Mesenteric fat pad (tissue), 1 donor: Measurements from ENCODE around the gene TLL2. TPM values are rescaled to one million over a fixed set of nuclear protein-coding genes. Genes with fewer than 3 reads are reported as not detected.
A peak's percentile ranks its signal among the peaks of the same experiment; 100 is the strongest.

Source experiments
- DNase-seq: peaks from one replicate; pipeline ENCODE4 v3.0.0-alpha.2; 2020; ENCODE audit warnings: low spot score
- total RNA-seq: library from RNA; stranded (reverse); fragmentation: NEBNext Ultra II Directional; extraction: Animal tissue kit (Norgen Biotek cat#: 25700); gene quantifications from one replicate; pipeline ENCODE4 v1.2.1, GENCODE V29; 2021
- donor health status: DM: yes; HTN: yes; CAD: no.

TLL2 gene
- total RNA-seq, 1 donor from 2014 or later = not detected

DNA sequence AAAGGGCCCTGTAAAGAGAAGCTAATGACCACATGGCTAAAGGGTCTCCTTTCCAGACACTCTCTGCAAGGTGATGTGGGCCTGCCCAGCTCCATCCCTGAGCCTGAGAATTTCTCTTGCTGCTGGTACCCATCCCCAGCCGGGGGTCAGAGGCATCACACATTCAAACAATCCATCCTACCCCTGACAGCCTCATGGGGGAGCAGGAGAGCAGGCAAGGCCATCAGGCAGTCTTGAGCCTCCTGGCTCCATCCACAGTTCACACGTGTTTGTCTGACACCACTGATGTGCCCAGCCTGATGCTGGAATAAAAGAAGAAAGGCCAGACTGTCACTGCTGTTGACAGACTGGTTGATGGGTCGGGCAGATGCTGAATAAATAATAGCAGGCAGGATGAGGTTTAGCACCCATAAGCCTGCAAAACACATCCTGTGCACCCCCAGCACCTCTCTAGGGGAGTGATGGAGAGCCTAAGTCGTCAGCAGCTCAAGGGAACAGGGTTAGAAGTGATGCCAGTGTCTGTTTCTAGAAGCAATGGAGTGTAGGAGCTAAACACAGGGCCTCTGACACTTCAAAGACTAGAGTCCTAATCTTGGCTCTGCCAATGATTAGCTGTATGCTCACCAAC, 43.5 kb downstream of the TLL2 start:
- DNase-seq = peak; percentile 62

DNA sequence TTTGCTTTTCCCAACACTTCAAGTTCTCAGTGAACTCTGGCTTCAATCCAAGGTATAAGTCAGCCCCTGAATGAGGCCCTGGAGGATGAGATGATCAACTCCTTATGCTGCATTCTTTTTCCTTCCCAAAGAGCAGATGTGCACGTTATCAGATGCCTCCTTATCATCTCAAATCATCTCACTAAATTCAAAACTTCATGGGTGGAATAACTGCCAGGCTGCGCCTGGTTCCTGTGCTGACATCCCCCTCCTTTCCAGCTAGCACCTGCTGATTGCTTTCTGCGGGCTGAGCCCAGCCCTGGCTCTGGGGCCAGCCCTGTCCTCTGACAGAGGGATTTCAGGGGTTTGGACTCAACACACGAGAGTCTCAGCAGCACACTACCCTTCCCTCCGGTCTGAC, 44.9 kb downstream of the TLL2 start:
- no peak for DNase-seq

DNA sequence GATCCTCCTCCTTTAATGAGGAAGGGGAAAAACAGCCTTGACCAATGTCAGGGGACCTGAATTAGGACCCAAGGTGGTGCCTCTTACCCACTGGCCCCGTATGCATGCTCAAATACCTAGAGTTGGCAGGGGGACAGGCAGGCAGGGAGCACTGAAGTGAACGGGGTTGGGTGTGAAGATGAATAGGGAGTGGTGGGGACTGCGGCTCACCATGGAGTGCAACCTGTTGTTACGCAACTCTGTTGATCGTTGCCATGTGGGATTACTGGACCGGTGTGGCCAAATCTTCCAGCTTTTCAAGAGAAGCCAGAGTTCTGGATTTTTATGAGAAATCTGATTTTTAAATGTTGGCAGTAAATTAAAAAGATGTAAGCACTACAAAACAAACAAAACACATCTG, 48.1 kb downstream of the TLL2 start:
- DNase-seq = no peak

DNA sequence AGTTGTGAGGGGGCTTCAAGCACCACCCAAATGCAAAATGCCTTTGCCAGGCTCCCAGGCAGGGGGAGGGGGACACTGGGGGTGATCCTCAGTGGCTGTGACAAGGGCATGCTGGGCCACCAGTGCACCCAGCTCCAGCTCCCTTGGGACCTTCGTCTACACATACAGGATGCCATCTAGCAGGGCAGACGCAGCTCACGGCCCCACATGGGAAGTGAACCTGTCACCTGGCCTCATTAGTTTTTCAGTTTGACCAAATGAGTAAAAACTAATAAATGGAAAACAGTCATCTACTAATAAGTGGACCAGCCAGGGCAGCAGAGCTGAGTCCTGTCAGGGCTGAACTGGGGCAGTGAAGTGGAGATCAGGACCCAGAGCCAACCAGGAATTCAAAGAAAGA, 50.2 kb downstream of the TLL2 start:
- no peak for DNase-seq

DNA sequence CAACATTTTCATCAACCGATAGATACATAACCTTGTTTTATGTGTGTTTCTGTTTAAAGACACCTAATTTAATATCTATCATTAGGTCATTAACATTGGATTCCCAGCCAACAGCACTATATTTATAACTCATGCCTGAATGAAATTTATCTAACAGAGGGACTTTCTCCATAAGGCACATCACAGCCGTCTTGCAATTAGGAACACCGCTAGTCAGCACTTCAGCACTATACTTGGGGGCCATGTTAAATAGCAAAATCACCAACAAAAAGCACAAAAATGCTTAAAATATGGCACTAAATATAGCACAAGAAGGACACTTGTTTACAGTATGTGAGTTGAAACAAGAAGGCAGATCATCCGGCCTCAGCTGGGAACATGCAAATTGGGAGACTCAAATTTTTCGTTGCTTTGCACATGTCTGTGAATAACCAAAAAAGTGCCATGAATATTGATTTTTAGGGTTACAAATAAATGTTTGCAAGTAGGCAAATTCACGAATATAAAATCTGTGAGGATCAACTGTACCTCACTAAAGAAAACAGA, 51.0 kb downstream of the TLL2 start:
- no peak for DNase-seq

DNA sequence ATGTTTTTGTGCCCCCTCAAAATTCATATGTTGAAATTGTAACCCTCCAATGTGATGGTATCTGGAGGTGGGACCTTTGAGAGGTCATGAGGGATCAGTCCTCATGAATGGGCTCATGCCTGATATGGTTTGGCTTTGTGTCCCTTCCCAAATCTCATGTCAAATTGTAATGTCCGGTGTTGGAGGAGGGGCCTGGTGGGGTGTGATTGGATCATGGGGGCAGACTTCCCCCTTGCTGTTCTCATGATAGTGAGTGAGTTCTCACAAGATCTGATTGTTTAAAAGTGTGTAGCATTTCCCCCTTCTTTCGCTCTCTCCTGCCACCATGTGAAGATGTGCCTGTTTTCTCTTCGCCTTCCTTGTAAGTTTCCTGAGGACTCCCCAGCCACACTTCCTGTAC, 53.4 kb downstream of the TLL2 start:
- no peak for DNase-seq

DNA sequence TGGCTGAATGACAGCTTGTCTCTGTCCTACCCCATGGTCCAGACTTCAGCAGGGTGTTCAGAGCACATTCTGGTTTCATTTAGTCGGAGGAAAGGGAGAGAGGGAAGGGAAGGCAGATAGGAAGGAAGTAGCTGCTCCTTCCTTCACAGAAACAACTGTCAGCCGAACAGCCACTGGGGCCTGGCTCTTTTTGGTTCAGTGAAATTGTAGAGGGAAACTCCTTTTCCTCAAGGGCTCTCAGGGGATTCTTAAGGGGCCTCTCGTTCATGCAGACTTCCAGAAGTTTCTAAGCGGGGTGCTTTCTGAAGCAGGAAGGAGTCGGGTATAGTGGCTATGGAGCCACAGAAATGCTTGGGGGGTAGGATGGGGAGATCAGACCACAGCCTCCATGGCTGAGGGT, 56.4 kb downstream of the TLL2 start:
- DNase-seq = no peak

DNA sequence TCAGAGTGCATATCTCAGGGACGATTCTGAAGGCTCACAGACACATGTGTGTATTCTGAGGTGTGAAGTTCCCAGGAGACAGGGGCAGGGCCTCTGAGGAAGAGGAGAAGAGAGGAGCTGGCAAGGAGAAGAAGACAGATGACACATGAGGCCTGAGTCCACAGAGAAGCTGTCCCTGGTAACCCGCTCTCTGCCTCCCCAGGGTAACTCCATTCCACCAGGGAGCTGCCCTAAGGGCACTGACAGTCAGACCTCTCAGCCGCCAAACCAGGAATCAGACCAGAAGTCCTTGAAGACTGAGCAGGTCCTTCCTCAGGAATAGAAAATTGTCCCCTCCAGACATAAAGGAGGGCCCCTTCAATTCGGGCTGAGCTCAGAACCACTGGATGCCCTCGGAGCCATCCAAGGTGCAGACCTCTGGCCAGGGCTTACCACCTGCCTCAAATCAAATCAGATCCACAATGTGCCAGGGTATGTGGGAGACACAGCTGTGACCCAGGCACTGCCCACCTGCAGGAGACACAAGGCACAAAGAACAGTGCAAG, 57.4 kb downstream of the TLL2 start:
- no peak for DNase-seq

DNA sequence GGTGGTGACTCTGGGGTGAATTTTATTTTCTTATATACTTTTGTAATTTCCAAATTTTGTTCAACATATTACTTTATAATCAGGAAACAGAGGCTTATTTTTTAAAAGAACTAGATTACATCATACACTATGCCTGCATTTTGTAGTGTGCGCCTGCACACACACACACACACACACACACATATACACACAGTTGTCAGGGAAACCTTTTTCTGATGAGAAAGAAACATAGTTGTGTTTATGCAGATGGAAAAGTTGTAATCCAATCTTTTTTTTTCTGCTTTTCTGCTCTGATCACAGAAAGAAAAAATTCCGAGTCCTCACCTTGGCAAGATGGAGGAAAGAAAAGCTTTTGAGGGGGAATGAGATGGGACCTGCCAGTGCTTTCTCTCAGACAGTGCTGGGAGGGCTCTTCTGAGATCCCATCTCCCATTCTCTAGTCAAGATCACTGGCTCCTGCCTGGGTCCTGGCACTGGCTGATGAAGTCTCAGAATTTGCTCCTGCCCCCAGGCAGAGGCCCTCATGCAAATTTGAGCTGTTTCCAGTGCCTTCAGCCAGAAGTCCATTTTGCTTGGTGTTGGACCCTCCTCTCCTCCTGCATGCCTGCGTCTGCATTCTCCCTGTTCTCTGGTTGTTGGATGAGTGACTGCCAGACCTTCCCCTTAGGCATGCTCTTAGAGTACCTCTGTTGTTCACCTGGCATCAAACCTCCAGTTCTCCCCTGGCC, 59.7 kb downstream of the TLL2 start:
- DNase-seq = no peak

DNA sequence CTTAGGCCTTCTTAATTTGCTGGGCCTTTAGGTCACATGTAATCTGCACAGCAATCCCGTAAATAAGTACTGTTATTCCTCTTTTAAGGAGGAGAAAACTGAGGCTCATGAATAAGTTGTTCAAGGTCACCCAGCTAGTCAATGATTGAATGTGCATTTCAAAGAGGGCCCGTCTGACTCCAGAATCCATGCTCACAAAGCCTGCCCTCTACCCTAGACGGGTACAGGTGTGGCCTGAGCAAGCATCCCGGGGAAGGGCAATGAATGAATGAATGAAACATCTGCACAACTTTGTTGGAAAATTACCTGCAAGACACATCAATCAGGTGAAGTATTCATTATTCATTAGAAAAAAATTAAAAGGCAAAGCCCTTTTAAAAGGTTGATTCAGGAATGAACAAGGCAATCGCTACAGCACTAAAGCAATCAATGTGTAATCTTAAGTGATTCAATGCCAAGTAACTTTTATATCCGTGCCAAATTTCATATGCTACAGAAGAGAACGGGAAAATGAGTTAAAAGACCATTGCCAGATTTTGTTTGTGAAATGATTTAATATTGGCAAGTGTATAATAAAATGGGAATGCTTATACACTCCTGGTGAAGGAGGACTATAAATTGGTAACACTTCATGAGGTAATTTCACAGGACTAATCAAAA, 61.1 kb downstream of the TLL2 start:
- no peak for DNase-seq

DNA sequence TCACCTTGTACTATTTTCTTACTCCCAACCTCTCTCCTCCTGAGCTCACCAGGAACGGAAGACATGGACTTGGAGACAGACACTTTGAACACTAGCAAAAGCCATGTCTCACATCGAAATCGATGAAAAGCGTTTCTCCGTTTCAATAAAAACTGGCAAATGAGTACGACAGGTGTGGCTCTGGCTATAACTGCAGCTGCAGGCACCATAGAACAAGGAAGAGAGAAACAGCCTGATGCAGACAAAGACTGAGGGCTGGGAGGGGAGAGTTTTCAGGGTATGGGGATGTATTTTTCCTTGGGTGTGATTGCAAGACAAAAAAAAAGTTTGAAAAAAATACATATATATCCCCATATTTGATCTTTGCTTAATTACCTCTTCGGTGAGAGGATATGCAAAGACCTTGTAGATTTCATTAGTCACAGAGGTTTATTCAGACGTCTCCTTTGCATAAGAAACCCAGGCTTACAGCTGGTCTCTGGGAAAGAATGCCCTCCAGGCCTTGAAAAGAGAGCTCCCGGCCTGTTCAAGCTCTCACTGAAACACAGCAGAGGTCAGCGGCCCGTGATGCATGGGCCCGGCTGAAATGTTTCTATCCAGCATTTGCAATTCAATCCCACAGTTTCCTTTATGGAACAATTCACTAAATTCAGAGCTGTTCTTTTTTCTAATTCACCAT, 63.1 kb downstream of the TLL2 start:
- DNase-seq = no peak

DNA sequence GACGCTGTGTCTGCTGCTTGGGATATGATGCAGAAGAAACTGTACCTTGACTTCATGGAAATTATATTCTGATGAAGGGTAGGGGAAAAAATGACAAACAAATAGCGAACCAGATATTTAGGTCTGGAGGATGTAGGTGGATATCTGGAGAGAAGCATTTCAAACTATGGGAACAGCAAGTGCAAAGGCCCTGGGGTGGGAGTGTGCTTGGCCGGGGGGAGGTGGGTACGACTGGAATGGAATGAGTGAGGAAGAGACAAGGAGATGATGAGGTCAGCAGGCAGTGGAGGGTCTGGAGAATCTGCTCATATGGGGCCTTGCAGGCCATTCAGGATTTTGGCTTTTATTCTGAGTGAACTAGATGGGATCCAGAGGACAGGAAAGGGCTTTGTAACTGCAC, 65.2 kb downstream of the TLL2 start:
- DNase-seq = no peak

DNA sequence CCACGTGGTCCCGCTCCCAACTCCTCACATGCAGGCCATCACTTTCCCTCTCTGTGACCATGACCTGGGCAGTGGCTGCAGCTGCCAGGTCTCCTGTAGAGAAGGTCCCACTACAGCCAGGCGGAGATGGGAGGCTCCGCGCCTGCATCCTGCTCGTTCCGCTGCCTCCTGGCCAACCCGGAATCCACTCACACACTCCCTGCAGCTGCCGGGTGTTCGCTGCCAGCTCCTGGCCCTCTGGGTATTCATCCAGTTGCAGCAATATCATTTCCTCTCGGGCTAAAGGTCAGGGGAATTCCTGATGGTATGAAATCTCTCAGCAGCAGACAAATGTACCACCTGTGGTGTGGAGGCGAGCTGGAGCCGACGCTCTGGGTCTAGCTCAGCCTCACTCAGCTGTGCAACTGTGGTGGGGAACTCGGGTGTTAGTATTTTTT, 65.7 kb downstream of the TLL2 start:
- DNase-seq = no peak

DNA sequence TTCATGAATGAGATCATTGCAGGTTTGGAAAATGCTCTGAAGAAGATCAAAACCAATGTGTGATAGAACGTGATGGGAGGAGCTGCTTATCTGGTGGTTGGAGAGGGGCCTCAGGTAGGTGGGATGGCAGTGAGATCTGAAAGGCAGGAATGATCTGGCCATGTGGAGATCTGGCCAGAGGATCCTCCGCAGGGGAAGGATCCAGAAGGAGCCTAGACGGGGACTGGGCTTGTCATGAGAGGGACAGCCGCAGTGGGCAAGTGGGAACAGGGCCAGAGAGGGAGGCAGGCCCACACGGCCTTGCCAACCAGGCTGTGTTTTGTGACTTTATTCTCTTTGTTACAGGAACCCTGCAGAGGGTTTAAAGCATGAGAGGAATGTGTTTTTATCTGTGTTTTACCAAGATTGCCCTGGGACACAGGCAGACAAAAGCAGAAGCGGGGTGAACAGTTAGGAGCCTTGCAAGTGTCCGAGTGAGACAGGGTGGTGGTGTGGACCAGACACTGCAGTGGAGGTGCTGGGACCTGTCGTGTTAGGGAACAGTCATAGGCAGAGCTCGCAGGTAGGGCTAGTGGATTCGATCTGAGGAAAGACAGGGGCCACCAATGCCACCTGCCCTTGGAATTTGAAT, 66.6 kb downstream of the TLL2 start:
- no peak for DNase-seq

DNA sequence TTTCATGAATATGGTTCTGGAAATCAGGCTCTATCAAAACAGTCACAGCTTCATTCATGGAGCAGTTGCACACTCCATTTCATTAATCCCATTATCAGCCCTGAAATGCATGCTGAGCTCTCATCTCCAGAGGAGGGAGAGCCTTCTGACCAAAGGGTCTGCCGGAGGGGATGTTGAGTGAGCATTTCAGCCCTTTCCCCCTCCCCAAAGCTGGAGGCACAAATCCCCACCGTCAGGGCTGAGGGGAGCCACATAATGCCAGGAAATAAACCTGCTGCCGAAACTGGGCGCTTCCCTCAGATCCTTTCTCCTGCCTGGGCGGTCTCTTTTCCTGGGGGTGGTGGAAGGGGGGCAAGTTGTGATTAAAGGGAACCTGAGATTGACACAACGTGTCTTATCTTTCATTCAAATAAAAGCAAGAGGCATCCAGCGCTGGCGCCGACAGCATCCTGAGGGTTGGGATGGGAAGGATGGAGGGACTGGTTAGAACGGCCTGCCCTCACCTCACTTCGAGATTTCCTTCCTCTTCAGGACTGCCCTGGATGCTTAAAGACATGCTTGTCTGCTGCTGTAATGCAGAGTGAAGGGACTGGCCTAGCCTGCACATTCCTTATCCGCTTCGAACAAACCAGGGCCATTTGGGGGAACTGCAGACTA, 71.6 kb downstream of the TLL2 start:
- DNase-seq = no peak

DNA sequence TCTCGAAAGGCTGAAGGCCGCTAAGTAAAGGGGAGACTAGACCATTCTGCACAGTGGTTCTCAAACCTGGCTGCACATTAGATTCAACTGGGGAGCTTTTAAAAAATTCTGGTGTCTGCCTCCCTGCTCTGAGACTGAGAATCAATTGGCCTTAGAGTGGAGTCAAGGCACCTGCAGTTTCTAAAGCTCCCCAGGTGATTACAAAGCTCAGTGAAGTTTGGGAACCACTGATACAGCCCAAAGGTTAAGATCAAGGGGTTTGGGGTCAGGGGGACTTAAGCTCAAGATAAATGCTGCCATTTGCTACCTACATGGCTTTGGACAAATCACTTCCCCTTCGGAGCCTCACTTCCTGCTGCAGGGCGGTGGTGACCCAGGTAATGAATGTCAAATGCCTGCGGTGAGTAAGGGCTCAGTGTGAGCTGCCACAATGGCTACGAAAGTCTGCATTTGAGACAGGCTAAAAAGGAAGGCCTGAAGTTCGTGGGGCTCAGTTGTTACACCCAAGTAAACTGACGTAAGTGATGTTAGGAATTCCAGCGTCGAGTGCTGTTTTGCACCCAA, 72.3 kb downstream of the TLL2 start:
- DNase-seq = no peak

DNA sequence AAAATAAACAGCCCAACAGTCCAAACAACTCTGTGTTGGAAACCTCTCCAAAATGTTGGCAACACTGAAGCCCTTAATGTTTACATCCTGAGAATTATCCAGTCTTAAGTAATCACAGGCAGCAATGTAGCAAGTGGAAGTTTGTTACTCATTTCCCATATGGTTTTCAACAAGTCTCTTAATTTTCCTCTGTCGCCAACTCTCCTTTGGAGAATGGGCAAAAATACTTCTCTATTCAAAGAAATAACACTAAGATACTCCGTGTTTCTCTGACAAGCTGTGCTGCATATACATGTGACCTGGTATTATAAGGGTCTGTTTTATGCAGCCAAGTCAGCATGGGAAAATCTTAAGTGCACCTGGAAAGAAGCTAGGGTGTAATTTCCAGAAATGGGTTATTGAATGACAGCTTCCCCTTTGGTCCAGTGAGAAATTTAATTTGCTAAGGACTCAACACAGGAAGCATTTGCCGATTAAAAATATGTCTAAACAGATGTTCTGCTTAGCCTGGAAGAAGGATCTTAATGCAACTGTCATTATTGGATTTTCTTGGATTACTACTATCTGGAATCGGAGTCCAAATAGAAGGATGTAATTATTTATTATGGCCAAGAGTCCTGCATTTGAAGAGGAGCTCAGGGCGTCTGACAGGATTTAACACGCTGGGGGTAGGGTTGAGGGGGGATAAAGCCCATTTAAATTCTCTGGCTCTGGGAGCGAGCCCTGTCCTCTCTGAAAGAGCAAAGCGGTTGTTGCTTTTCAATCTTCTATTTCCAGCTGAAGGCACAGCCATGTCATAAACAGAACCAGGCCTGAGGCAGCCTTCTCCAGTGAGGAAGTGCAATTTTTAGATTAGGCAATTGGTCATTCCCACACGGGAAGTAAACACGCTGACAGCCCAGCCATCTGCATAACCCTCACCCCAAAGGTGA, 73.1 kb downstream of the TLL2 start:
- DNase-seq = no peak

DNA sequence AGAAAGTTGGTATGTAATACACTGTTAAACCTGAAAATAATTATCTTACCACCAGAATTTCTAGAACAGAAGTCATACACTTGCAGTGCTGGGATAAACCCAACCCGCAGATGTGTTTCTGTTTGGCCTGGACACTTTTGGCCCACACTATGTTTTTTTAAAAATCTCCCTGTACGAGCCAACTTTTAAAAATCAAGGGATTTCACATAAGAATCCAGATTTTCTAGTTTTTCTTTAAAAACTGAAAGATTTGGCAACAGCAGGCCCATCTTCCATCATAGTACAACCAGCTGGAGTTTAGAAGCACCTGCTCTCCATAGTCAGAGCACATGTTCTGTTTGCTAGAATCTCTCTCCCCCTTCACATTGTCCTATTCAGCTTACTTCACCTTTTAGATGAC, 74.0 kb downstream of the TLL2 start:
- DNase-seq = no peak

DNA sequence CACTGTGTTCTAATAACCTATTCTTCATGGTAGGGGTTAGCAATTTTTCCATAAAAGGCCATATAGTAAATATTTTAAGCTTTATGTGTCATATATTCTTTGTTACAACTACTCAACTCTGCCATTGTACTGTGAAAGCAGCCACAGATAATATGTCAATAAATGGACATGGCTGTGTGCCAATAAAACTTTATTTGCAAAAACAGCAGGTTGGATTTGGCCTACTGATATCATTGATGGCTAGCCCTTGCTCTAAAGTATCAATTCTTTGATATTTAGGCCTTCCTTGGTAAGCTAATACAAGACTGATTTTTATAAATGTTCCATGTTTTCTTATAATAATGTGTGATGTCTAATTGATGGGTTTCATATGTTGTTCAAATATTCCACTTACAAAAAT, 77.7 kb downstream of the TLL2 start:
- no peak for DNase-seq
